NCI-H2171 treated with DMSO at 0.1 percent for 48 hours (cell line): Measurements from ENCODE around the gene RHOBTB3.
"Not testable (repeated sequence)": the region's sequence is repeated elsewhere in the genome, so short reads cannot be mapped to it uniquely, and the experiment has no call there.

Experiments used
- DNase-seq: peaks from one replicate; lab custom pipeline; 2025; lab: John Stamatoyannopoulos, UW

RHOBTB3 gene

GRCh38 chr5:95822043-95822541 is 91.0 kb downstream of the RHOBTB3 start:
- peak; percentile 77 for DNase-seq

- peak; percentile 21 for DNase-seq
Measured at GRCh38 chr5:95822542-95823181, 91.5 kb downstream of the RHOBTB3 start, which contains the start of gene GLRX. TSS of gene GLRX (minus strand) at chr5:95822726. CDS start at chr5:95822662, 64 bp downstream.

- DNase-seq, result no peak
Measured at GRCh38 chr5:95823218-95823737, 92.1 kb downstream of the RHOBTB3 start.

- DNase-seq, result no peak
Measured at GRCh38 chr5:95823738-95824609, 92.8 kb downstream of the RHOBTB3 start.

GRCh38 chr5:95824747-95825146 is 93.6 kb downstream of the RHOBTB3 start:
- no peak for DNase-seq

GRCh38 chr5:95825495-95825894 is 94.4 kb downstream of the RHOBTB3 start:
- DNase-seq, result peak; percentile 27

- no peak for DNase-seq
Measured at GRCh38 chr5:95826949-95827891, 96.1 kb downstream of the RHOBTB3 start.

- DNase-seq, result no peak
Measured at GRCh38 chr5:95827892-95828246, 96.7 kb downstream of the RHOBTB3 start.

GRCh38 chr5:95830226-95830625 is 99.1 kb downstream of the RHOBTB3 start:
- DNase-seq, result no peak

GRCh38 chr5:95832664-95833063 is 101.5 kb downstream of the RHOBTB3 start:
- no peak for DNase-seq

GRCh38 chr5:95835682-95836385 is 104.7 kb downstream of the RHOBTB3 start:
- DNase-seq, result no peak

- DNase-seq, result no peak
Measured at GRCh38 chr5:95836544-95836943, 105.4 kb downstream of the RHOBTB3 start.

GRCh38 chr5:95836971-95837370 is 105.8 kb downstream of the RHOBTB3 start:
- not testable (repeated sequence) for DNase-seq

- DNase-seq, result no peak
Measured at GRCh38 chr5:95837492-95837891, 106.4 kb downstream of the RHOBTB3 start.

- DNase-seq, result no peak
Measured at GRCh38 chr5:95838001-95838520, 106.9 kb downstream of the RHOBTB3 start.

GRCh38 chr5:95838556-95838955 is 107.4 kb downstream of the RHOBTB3 start:
- no peak for DNase-seq

GRCh38 chr5:95839658-95840057 is 108.5 kb downstream of the RHOBTB3 start:
- no peak for DNase-seq

GRCh38 chr5:95840956-95841705 is 110.0 kb downstream of the RHOBTB3 start:
- DNase-seq, result no peak

- DNase-seq, result no peak
Measured at GRCh38 chr5:95841914-95842812, 111.0 kb downstream of the RHOBTB3 start.
